ENCODE measurements around the gene USP9Y.
"Not testable (repeated sequence)": the region's sequence is repeated elsewhere in the genome, so short reads cannot be mapped to it uniquely, and the experiment has no call there.

USP9Y gene, protein sequence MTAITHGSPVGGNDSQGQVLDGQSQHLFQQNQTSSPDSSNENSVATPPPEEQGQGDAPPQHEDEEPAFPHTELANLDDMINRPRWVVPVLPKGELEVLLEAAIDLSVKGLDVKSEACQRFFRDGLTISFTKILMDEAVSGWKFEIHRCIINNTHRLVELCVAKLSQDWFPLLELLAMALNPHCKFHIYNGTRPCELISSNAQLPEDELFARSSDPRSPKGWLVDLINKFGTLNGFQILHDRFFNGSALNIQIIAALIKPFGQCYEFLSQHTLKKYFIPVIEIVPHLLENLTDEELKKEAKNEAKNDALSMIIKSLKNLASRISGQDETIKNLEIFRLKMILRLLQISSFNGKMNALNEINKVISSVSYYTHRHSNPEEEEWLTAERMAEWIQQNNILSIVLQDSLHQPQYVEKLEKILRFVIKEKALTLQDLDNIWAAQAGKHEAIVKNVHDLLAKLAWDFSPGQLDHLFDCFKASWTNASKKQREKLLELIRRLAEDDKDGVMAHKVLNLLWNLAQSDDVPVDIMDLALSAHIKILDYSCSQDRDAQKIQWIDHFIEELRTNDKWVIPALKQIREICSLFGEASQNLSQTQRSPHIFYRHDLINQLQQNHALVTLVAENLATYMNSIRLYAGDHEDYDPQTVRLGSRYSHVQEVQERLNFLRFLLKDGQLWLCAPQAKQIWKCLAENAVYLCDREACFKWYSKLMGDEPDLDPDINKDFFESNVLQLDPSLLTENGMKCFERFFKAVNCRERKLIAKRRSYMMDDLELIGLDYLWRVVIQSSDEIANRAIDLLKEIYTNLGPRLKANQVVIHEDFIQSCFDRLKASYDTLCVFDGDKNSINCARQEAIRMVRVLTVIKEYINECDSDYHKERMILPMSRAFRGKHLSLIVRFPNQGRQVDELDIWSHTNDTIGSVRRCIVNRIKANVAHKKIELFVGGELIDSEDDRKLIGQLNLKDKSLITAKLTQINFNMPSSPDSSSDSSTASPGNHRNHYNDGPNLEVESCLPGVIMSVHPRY (N-terminal part only)

DNA sequence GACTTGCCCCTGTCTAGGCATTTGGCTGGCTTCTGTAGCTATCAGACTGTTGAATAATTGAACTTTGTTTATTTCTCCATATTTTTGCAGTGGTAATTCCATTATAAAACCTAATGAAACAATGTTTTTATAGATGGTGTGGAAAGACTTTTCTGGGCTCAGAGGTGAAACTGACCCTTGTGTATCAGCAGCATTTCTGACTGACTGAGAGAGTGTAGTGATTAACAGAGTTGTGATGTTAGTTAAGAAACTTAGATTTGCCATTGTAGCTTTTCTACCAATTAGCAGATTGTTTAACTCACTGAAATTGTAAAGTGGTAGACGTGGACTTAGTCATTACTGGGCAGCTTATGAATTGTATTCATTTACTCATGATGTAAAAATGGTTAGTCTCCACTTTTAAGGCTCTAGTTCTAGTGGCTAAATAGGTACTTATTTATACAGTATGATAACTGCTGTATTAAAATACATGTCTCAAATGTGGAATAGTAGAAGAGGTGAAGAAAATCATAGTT lies at the start of gene USP9Y:
TSS of gene USP9Y (plus strand) at position 51 of the 515 bp plus-strand sequence. CDS start 8,217 bp downstream, outside the sequence.
- no peak for DNase-seq (ENCODE audit: low spot score)

DNA sequence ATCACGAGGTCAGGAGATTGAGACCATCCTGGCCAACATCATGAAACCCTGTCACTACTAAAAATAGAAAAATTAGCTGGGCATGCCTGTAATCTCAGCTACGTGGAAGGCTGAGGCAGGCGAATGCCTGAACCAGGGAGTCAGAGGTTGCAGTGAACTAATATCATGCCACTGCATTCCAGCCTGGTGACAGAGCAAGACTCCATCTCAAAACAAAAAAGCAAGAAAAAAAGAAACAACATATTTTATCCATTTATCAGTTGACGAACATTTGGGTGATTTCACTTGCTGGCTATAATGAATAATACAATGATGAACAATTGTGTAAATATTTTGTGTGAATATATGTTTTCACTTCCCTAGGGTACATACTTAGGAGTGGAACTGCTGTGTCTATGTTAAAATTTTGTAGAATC lies 49.4 kb upstream of the USP9Y start:
- DNase-seq (ENCODE audit: low spot score), result no peak

DNA sequence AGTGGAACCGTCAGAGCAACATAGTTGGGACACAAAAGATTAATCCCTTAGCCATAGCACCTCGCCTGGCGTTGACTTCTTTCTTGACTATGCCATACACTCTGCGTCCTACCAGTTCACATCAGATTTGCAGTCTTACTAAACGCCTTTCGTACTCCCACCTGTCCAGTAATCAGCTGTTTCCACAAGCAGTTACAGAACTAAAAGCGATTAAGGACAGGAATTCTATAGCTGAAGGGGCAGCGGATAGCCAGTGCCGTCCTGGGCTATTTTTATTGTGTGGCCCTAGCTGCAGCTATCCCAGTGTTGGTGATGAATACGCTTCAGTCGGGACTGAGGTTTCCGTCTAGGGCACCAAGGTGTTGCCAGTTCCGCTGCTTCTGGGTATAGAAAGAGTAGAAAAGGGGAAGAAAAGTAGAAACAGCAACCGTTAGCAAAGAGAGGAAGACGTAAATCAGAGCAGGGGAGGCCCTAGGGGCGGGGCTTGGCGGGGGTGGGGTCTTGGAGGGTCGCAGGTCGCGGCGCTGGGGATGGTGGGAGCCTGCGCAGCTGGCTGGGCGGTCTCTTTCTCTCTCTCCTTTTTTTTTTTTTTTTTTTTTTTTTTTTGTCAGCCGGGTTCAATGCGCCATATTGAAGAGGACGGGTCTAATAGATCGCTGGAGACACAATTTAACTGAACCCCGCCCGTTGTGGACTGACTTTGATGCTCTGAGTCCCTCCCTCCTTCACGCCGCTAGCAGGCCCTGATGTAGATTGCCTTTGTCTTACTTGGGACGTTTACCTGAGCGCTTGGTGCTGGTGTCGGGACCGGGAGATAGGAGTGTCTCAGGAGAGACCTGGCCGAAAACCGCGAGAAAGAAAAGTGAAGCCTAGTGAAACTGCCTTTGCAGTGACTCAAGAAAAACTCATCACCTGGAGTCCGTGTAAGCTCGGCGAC lies 39.0 kb upstream of the USP9Y start:
- DNase-seq (ENCODE audit: low spot score), result no peak

DNA sequence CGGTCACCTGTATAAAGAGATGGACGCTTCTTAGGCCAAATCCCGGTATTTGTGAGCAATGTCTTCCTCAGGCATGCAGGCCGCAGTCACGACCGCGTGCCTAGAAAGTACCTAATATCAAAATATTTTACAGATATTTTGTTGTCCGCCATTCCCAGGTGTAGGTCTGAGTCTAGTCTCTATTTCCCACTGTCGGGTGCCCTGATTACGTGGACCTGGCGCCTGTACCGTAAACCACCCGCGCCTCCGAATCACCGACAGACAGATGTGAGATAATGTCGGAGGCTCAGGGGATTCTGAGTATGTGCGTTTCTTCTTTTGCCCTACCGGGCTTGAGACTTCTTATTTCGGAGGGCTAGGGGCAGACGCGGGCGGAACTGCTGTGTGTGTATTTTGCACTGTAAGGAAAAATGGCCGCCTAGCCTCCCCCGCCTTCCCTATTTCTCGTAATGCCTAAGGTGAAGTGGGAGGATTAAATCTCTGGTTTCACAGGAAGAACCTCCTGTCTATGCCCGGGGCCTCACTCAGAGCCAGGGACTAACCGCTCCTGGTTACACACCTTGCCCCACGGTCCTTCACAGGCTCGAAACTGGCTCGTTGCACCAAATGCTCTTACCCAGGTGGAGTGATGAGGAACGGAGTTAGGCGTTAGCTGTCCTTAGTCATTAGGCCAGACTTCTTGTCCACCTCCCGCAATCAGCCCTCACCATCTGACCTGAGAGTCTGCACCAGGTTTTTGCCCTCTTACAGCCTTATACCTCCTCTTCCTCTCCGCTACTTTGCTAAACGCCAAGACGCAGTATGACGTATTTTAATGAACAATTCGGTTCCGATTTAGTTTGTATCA lies 38.1 kb upstream of the USP9Y start:
- no peak for DNase-seq (ENCODE audit: low spot score)

DNA sequence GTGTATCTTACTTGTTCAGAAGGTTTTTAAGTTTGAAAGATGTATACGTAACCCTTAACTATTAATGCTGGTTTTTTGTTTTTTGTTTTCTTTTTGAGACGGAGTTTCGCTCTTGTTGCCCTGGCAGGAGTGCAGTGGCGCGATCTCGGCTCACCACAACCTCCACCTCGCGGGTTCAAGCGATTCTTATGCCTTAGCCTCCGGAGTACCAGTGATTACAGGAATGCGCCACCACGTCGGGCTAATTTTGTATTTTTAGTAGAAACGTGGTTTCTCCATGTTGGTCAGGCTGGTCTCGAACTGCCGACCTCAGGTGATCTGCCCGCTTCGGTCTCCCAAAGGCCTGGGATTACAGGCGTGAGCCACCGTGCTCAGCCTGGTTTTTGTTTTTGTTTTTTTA lies 37.2 kb upstream of the USP9Y start:
- not testable (repeated sequence) for DNase-seq (ENCODE audit: low spot score)

DNA sequence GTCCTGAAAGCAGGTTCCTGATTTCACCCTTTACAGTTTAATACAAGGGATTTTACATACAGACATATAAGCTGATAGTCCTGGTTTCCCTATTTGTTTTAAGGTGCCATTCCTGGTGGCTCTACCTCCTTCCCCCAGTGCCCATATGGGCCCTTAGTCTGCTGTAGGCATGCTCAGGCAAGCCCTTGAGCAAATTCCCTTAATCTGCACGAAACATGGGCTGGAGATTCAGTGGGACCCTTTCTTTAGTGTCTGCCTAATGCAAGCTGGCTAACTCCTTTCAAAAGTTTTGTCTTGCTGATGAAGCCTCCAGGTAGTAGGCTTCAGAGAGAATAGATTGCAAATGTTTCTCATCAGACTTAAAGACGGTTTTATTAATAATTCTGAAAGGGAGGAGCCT lies 22.9 kb upstream of the USP9Y start:
- DNase-seq (ENCODE audit: low spot score), result no peak

DNA sequence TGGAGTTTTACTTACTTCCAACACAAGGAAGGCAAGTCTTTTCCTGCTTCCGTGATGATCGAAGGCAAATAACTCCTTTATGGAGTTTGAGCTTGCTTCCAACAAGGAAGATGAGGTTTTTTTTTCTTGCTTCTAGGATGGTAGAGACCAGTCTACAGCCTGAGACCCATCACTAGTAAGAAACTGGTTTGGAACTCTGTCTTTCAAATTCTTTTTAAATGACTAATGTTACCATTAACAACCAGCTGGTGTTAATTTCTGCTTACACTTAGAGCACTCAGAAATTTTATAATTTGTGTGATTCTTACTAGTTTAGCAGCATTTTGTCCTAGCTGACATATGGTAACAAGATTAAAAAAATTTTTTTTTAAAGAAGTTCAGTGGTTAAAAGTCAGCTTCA lies 19.5 kb upstream of the USP9Y start:
- DNase-seq (ENCODE audit: low spot score), result no peak

DNA sequence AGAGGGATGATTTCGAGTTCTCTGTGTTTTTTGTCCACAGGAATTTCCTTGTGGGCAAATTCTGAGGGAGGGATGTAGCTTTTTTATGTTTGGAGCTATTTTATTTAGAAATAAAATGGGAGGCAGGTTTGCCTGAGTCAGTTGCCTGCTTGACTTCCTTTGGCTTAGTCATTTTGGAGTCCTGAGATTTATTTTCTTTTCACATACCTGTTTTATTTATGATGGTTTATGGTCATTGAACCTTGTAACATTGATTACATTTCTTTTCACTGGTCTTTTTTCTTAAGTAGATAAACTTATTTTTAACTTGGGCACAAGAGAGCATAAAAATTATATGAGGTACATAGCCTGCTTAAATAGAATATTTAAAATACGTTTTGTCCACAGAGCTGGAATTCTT lies 12.7 kb upstream of the USP9Y start:
- DNase-seq (ENCODE audit: low spot score), result no peak

DNA sequence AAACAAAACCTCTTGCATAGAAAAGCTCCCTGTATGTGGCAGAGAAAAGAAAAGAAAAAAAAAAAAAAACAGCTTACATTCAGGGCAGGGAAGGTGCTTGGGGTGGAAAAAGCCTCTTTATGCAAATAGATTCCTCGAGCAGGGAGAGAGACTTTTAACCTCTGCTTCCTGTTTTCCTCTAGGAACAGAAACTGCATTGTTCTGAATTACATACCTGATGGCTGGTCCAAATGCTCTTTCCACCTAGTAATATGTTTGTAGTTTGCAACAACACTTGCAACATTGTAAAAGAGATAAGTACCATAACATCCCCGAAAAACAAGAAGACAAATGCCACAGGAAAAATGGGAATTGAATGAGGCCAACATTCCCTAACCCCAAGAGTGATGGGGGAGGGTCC lies 944 bp upstream of the USP9Y start:
- no peak for DNase-seq (ENCODE audit: low spot score)

DNA sequence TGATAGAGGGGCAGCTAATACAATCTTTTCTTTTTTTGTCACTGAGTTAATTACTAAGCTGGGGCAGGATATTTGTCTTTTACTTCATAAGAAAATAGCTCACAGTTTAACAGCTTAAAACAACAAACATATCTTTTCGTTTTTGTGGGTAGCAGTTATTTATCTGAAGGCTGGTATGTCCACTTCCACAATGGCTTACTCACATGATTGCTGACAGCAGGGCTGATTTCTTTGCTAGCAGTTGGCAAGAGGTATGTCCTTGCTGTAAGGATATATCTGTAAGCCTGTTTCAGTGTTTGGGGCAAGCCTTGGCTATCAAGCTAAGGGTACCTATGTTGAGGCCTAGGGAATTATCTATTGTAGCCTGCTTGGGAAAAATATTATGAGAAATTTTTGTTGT lies 1.1 kb downstream of the USP9Y start:
- DNase-seq (ENCODE audit: low spot score), result no peak

DNA sequence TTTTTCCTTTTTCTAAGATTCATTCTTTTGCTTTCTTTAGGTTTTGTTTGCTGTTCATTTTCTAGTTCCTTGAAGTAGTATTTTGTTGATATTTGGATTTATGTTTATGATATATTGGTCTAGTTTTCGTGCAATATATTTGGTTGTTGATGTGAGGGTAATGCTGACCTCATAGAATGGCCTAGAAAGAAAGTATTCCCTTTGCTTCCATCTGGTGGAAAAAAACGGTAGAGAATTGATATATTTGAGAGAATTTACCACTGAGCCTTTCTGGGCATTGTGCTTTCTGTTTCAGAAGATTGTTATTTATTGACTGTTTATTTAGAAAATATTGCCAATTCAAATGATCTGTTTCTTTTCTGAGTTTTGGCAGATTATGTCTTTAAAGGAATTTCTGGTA lies 9.4 kb downstream of the USP9Y start:
- DNase-seq (ENCODE audit: low spot score), result no peak

DNA sequence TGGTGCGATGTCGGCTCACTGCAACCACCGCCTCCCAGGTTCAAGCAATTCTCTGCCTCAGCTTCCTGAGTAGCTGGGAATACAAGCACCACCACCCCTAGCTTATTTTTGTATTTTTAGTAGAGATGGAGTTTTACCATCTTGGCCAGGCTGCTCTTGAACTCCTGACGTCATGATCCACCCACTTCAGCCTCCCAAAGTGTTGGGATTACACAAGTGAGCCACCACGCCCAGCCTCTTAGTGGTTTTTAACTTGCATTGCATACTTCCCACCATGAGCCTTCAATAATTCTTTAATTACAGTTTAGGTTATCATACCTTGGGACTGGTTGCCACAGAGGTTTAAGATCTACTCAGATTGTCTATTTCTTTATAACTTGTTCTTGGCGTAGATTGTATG lies 14.3 kb downstream of the USP9Y start:
- no peak for DNase-seq (ENCODE audit: low spot score)

DNA sequence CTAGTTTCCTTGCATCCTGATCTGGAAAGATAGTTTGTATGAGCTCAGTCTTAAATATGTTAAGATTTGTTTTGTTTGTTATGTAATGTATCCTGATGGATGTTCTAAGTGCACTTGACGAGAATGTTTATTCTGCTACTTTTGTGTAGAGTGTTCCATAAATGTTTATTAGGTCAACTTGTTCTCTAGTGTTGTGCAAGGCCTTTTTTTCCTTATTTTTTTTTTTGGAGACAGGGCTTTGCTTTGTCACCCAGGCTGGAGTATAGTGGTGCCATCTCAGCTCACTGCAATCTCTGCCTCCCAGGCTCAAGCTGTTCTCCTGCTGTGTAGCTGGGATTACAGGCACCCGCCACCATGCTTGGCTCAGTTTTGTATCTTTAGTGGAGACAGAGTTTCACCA lies 28.7 kb downstream of the USP9Y start:
- DNase-seq (ENCODE audit: low spot score), result no peak

DNA sequence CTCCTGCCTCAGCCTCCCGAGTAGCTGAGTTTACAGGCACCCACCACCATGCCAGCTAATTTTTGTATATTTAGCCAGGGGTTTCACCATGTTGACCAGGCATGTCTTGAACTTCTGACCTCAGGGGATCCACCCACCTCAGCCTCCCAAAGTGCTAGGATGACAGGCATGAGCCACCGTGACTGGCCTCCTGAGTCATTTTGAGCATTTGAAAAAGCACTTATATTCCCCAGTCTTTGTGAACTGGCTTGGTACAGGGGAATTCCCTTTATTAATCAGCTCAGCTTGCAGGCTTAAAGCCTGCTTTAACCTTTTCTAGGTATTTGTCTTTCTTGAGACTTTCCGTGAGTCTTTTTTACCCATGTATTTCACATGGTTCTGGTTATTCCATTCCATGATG lies 32.6 kb downstream of the USP9Y start:
- no peak for DNase-seq (ENCODE audit: low spot score)

DNA sequence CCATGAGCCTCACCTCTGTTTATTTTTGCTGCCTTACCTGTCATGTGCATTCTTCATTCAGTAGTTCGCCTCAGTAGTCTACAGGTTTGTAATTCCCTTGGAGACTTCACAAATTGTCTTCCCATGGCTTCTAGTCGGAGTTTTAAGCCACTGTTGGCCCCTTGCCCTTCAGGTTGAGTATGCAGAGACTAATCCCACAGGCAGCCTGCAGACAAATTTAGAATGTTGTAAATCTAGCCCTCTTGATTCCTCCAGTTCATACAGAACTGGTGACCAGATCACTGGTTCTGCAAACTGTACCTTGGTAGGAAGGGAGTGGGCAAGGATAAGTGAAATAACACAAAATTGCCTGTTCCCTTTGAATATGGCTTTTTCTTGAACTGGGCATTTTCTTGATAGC lies 33.0 kb downstream of the USP9Y start:
- no peak for DNase-seq (ENCODE audit: low spot score)

DNA sequence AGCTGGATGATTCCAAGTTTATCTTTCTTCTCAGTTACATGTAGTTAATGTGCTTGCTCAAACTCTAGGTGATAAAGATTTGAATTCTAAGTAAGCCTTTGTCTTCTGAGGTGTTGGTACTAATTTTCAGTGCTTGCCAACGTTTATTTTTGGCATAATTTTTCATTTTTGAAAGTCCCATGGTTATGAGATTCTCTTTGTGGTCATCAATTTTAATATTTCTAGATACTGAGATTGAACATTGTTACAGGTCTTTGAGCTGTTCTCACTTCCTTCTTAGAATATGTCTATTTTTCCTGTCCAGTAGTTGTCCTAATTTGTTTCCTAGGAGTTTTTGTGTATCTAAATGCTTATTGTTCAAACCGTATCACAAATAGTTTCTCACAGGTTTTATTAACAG lies 40.4 kb downstream of the USP9Y start:
- DNase-seq (ENCODE audit: low spot score), result no peak

DNA sequence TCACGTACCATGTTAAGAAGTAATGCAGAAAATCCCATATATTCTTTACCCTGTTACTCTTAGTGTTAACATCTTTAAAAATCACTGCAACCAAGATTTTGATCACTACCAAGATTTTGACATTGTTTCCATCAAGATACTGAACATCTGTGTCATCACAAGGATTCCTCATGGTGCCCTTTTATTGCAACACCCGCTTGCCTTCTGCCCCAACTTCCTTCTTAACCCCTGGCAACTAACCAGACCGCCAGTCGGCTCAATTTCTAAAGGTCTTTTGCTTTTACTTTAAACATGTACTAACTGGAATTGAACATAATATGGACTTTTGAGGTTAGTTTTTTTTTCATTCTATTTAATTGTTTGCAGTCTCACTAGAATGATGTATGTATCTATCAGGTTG lies 41.7 kb downstream of the USP9Y start:
- DNase-seq (ENCODE audit: low spot score), result no peak

DNA sequence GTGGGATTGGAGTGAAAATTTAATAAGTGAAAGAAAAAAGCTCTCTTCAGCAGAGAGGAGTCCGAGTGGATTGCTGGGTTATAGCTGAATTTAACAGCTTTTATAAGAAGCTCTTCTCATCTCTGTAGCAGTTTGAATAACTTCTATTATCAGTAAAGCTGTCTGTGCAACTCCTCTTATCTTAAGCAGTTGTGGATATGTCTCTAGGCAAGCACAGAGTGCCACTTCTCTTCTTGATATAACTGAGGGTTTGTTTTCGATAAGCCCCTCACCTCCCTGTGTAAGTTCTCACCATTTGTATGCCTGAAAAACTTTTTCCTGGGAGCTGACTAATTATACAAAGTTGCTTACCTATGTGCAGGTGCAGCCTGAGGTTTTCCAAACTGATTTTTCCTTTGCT lies 43.1 kb downstream of the USP9Y start:
- DNase-seq (ENCODE audit: low spot score), result no peak

DNA sequence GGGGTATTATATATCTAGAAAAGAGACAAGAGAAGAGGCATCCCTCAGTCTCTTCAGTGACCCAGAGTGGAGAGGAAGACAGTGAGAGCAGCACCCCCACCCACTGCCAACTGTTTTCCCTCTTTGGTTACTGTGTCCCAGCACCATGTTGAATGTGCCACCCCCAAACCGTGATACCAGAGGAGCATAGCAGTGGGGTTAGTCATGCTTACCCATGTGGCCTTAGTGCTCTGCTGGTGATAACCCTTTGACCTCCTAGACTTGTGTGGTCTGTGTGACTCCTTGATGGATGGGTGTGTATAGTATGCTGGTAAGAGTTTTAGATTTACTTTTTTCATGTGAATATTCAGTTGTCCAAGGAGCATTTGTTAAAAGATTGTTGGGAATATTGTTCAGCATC lies 48.3 kb downstream of the USP9Y start:
- DNase-seq (ENCODE audit: low spot score), result no peak

DNA sequence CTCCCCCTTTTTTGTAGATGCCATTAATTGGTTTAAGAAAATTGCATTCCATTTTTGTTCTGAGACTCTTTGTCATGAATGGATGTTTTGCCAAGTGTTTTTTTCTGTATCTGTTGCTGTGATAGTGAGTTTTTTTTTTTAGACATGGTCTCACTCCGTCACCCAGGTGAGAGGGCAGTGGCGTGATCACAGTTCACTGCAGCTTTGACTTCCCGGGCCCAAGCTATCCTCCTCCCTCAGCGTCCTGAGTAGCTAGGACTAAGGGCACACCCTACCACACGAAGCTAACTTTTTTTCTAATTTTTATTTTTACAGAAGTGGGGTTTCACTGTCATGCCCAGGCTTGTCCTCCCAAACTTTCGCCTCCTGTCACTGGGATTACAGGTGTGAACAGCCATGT lies 51.8 kb downstream of the USP9Y start:
- no peak for DNase-seq (ENCODE audit: low spot score)

DNA sequence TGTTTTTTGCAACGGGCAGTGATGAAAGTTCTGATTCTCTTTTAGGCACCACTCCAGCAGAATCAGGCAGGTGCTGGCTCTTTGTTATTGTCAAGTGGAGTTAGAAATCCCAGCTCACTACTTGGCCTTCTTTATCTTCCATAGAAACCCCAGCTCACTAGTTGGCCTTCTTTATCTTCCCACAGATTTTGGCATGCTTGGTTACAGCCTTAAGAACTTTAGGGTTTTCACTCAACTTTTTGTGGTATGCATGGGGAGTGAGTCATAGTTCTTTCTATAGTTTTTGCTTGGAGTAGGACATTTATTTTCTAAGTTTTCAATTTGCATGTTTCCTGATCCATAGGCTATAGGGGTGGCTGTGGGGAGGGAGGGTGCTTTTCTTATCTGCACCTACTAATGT lies 55.0 kb downstream of the USP9Y start:
- no peak for DNase-seq (ENCODE audit: low spot score)
